ENCODE measurements around the gene SLC43A3. TPM values are rescaled to one million over a fixed set of nuclear protein-coding genes. Genes with fewer than 3 reads are reported as not detected.
"Not testable (repeated sequence)": the region's sequence is repeated elsewhere in the genome, so short reads cannot be mapped to it uniquely, and the experiment has no call there.

SLC43A3 gene
- total and polyA plus RNA-seq, 7 donors = 11.3 to 43.9 (median 25.2) TPM

GRCh38 chr11:57364851-57365660 lies 61.9 kb downstream of the SLC43A3 start:
- DNase-seq = no peak
- TF ChIP-seq POLR2AphosphoS5 (IDR thresholded peaks at IDR 0.05) (no peak), POLR2A (IDR thresholded peaks at IDR 0.05) (no peak), EP300 (IDR thresholded peaks at IDR 0.05) (no peak)
- TF ChIP-seq, protein P1, sequence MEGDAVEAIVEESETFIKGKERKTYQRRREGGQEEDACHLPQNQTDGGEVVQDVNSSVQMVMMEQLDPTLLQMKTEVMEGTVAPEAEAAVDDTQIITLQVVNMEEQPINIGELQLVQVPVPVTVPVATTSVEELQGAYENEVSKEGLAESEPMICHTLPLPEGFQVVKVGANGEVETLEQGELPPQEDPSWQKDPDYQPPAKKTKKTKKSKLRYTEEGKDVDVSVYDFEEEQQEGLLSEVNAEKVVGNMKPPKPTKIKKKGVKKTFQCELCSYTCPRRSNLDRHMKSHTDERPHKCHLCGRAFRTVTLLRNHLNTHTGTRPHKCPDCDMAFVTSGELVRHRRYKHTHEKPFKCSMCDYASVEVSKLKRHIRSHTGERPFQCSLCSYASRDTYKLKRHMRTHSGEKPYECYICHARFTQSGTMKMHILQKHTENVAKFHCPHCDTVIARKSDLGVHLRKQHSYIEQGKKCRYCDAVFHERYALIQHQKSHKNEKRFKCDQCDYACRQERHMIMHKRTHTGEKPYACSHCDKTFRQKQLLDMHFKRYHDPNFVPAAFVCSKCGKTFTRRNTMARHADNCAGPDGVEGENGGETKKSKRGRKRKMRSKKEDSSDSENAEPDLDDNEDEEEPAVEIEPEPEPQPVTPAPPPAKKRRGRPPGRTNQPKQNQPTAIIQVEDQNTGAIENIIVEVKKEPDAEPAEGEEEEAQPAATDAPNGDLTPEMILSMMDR (IDR thresholded peaks at IDR 0.05) = no peak
- Histone ChIP-seq H3K27ac (no peak overlapping the region), H3K36me3 (no peaks in the 10 kb centered on the region), H3K27me3 (peaks cover 0 to 5% (median 0%) of the 10 kb centered on the region in 3 donors), H3K4me3 (no peak overlapping the region), H3K4me1 (no peaks in the 10 kb centered on the region), H3K9me3 (no peaks in the 10 kb centered on the region)
- WGBS, 2 donors = 79 to 85% methylated on average over 9 of the region's 9 CpGs
- intact Hi-C loops (cut with DNase I) = no loop called here

- intact Hi-C loops (cut with DNase I) = no loop called here
- WGBS, 2 donors = 58 to 76% methylated on average over 7 of the region's 7 CpGs
- Histone ChIP-seq H3K27ac (no peak overlapping the region), H3K9me3 (no peaks in the 10 kb centered on the region), H3K4me3 (no peak overlapping the region), H3K36me3 (no peaks in the 10 kb centered on the region), H3K4me1 (no peaks in the 10 kb centered on the region), H3K27me3 (peaks cover 0 to 5% (median 0%) of the 10 kb centered on the region in 3 donors)
- TF ChIP-seq POLR2AphosphoS5 (IDR thresholded peaks at IDR 0.05) (no peak), POLR2A (IDR thresholded peaks at IDR 0.05) (no peak)
- no peak for DNase-seq
These were observed 63.5 kb downstream of the SLC43A3 start for GRCh38 chr11:57363131-57364080.

DNA sequence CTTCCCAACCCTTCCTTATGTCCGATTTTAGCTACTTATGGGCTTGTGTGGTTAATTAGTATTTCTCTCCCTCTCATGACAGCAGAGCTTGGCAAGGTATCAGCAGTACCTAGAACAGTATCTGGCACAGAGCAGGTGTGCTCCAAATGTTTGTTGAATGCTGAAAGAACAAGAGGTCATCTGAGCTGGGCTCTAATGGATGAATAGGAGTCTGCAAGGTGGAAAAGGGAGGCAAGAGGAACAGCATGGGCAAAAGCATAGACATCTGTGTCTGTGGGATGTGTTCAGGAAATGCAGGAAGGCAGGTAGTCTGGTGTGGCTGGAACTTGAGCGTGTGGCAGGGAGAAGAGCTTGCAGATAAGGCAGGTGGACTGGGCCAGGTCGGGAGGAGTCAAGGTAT lies 65.0 kb downstream of the SLC43A3 start:
- H3K36me3 ChIP-seq = no peaks in the 10 kb centered on the region
- no peak for DNase-seq
- intact Hi-C loops (cut with DNase I) = no loop called here
- H3K27ac ChIP-seq = no peak overlapping the region
- no peaks in the 10 kb centered on the region for H3K27me3 ChIP-seq
- H3K4me3 ChIP-seq = no peak overlapping the region
- no peak for TF ChIP-seq POLR2A (IDR thresholded peaks at IDR 0.05)
- TF ChIP-seq EP300 (IDR thresholded peaks at IDR 0.05) = no peak
- TF ChIP-seq, protein P1 (IDR thresholded peaks at IDR 0.05) = no peak
- TF ChIP-seq POLR2AphosphoS5 (IDR thresholded peaks at IDR 0.05) = no peak
- WGBS, 2 donors = 71 to 81% methylated on average over 3 of the region's 3 CpGs
- no peaks in the 10 kb centered on the region for H3K9me3 ChIP-seq
- H3K4me1 ChIP-seq = peaks cover 0 to 4% (median 0%) of the 10 kb centered on the region in 4 donors

DNA sequence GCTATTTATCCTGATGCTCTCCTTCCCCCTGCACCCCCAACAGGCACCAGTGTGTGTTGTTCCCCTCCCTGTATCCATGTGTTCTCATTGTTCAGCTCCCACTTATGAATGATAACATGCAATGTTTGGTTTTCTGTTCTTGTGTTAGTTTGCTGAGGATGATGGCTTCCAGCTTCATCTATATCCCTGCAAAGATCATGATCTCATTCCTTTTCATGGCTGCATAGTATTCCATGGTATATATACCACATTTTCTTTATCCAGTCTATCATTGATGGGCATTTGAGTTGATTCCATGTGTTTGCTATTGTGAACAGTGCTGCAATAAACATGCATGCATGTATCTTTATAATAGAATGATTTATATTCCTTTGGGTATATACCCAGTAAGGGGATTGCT lies 65.5 kb downstream of the SLC43A3 start:
- H3K9me3 ChIP-seq; H3K4me1 ChIP-seq; DNase-seq; H3K27ac ChIP-seq; H3K36me3 ChIP-seq; H3K4me3 ChIP-seq; intact Hi-C loops (cut with DNase I); H3K27me3 ChIP-seq: not testable (repeated sequence)

DNA sequence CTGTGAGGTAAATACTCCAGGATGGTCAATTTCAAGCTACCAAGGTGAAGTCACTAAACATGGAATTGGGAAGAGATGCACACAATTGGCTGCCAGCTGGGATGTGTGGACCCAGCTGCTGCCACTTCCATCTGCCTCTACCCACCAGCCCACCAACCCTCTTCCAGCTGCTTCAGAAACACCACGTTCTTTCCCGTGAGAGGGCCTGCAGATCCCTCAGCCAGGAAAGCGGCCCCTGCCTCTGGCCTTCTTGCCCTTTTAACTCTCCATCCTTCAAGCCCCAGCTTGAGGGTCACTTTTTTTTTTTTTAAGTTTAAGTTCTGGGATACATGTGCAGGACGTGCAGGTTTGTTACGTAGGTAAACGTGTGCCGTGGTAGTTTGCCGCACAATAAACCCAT lies 65.9 kb downstream of the SLC43A3 start:
- intact Hi-C loops (cut with DNase I) = no loop called here
- Histone ChIP-seq H3K4me3 (no peak overlapping the region), H3K36me3 (no peaks in the 10 kb centered on the region), H3K4me1 (peaks cover 0 to 4% (median 0%) of the 10 kb centered on the region in 4 donors), H3K27me3 (no peaks in the 10 kb centered on the region), H3K27ac (no peak overlapping the region), H3K9me3 (no peaks in the 10 kb centered on the region)
- TF ChIP-seq POLR2A (IDR thresholded peaks at IDR 0.05) = no peak
- TF ChIP-seq, protein P1 (IDR thresholded peaks at IDR 0.05) = no peak
- no peak for TF ChIP-seq POLR2AphosphoS5 (IDR thresholded peaks at IDR 0.05)
- no peak for TF ChIP-seq EP300 (IDR thresholded peaks at IDR 0.05)
- WGBS, 2 donors = 93 to 94% methylated on average over 8 of the region's 8 CpGs
- no peak for DNase-seq
